HG02885 (cell line): ENCODE results near the gene CBY3.
"Not testable (repeated sequence)": the region's sequence is repeated elsewhere in the genome, so short reads cannot be mapped to it uniquely, and the experiment has no call there.

ENCODE experiments used
- ATAC-seq: cut with Tn5 transposase; IDR thresholded peaks from one replicate; pipeline ENCODE4 v1.9.1; 2021; ENCODE audit warnings: mild to moderate bottlenecking; ENCODE audit not compliant: unreplicated experiment, poor library complexity

The CBY3 gene

DNA sequence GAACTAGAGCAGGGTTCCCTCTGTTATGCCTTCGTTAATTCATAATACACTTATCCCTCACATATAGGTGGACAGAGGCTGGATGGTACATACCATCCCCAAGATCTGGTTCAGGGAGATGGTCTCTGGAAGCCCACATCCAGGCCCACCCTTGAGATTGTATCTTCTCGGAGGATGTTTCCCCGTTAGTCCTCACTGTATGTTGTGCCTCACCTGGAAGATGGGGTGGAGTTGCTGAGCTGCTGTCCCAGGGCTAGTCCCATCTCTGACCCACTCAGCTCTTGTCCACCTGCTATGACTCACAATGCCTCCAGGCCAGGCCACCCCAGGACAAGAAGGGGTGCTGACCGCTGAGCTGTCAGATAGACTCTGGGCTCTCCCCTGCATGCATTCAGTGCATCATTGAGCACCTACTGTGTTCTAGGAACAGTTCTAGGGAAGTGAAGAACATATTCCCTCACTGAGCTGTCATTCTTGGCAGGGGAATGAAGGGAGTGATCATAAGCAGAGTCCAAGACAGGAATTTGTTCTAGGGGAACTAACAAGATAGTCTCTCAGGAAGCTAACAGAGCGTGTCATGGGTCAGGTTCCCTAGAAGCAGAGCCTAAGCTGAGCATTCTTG lies at the start of gene CBY3:
Gene CBY3 (minus strand): TSS at position 255 of the 622 bp plus-strand sequence. CDS start 116 bp downstream, at position 139.
- no peak for ATAC-seq

DNA sequence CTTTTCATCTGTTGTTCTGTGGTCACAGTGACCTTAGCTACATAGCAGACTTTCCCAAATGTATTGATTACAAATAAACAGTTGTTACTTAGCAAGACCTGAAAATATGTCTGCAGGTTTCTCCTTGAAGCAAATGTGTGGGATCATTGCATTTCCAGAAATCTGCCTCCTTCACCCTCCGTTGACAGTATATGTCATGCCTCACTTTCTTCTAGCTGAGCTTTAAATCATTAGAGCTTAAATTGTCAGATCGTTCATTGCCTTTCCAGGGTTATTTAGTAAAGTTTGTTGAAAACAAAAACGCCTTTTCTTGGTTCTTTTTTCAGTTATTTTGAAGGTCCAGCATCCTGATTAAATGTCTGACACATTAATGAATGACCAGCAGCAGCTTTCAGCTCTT lies 49.5 kb upstream of the CBY3 start:
- ATAC-seq, result no peak

DNA sequence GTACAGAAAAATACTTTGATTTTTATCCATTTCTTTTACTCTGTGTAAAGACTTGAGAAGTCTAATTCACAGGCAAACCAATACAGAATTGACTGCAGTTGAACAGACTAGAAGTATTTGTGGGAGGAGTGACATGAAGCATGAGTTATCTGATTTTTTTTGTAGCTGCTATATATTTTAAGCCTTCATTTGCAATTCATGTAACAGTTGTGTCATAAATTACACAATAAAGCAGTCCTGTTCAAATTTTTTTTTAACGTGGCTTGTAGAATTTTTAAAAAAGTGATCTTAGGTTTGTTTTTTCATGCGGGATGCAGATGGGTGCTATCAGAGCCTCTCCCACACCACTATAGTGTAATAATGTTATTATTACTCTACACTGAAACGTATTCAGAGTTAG lies 48.9 kb upstream of the CBY3 start:
- ATAC-seq, result no peak

DNA sequence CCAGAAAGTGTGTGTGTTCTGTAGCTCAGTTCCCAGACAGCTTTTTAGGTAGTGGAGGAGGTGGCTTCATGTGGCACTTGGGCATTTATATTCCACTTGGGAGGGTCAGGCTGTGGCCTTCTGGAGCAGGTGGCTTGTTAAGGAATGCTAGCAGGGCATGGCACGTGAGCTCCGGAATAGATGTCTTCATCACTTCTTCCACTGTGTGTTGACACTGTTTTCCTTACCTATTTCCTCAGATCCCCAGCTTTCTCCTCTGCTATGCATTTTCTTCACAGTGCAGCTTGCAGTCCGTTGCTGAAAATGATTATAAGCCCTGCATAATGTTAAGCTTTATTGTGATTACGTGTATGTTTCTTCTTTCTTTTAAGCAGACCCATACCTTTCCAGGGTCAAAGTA lies 48.5 kb upstream of the CBY3 start:
- no peak for ATAC-seq

DNA sequence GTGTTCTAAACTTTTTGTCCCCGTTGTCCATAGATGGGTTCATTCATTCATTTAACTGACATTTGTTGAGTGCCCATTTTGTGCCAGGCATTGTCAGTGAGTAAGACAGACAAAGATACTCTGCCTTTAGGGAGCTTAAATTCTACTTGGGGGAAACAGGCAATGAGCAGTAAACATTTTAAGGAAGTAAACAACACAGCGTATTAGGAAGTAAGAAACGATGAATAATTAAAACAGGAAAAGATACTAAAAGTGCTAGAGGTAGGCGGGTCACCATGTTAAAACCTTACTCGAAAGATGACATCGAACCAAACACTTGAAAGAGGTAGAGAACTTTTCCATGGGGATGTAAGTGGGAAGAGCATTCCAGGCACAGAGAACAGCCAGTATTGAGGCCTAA lies 46.3 kb upstream of the CBY3 start:
- no peak for ATAC-seq

DNA sequence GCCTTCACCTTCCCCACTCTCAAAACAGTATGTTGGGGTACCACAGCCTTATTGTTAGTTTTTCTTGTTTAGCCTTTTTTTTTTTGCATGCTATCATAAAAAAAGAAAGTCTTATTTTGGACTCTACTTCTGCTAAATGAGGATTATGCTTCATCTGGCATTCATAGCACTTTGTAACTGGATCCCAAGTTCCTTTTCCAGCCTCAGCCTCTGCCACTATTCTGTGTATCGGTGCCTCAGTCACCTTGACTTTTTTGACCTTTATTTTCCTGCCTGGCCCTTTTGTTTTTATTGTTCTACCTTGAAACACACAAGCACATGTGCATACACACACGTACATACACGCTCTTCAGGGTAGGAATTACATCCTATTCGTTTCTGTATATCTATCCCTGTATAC lies 43.3 kb upstream of the CBY3 start:
- ATAC-seq, result no peak

DNA sequence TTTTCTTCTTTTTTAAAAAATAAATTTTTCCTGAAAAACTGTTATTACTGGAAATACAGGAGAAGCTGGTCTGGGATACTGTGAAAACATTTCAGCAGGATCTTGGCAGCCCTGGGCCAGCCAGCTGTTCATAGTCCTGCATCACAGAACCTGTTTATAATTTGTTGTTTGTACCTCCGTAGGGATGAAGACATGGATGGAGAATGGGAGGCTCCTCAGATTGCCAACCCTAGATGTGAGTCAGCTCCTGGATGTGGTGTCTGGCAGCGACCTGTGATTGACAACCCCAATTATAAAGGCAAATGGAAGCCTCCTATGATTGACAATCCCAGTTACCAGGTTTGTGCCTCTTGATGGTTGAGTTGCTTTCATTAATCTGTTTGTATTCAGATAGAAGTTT lies 39.4 kb upstream of the CBY3 start:
- ATAC-seq, result no peak

DNA sequence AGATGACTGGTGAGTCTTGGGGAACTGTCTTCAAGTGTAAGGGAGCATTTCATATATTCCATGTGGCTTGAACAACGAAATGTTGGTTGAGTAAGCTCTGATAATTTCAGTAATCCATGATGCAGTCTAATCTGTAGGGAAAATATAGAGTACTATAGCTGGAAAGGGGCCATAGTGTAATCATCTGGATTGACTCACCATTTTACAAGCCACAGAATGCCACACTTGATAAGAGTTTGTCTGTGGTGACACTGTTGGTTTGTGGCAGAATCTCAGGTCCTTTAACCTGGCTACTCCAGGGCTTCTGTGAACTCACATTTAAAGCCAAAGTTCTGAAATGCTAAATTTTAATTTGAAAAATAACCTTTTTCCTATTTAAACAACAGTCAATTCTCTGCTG lies 35.5 kb upstream of the CBY3 start:
- no peak for ATAC-seq

DNA sequence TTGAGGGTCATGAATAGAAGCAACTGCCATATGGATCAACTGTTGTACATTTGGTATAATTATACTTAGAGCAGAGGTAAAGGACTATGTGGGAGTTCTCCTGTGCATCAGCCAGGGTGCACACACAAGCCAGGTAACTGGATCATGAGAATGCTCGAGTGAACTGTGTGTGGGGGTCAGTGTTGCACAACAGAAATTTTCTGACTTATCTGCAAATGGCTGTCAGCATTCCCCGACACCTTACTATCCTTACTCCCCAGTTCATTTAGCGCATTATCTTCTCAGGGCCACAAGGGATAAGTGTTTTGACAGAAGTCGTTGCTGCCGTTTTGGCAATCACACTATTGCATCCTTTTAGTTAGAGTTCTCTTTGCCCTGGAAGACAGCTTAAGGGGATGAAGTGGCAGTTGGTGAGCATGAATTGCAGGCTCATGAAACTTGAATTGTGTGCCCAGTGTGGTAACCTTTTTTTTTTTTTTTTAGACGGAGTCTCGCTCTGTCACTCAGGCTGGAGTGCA lies 19.6 kb upstream of the CBY3 start:
- ATAC-seq, result no peak

DNA sequence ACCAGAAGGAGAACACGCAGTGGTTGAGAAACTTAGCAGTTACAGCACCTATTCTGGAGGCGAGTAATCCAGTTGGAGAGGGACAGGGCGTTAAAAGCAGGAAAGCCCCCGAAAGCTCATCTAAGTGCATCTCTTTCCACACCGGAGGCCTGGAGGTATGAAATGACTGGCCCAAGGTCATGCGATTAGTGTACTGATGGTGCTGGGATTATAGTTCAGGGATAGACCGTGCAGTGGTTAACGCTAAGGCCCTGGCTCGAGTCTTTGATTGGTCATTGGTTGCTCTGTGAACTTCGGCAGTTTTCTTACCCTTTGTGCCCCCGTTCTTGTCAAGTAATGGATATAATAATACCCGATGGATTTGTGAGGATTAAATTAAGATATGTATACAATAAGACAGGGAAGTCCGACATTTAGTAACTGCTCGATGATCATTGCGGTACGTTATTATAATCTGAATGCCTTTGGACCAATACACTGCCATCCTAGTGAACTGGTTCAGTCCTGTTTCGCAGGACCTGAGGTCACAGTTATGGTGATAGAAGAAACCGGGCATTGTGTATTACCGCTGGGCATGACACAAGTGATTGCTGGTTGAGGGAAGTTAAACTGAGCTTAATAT lies 18.9 kb upstream of the CBY3 start:
- ATAC-seq, result no peak

DNA sequence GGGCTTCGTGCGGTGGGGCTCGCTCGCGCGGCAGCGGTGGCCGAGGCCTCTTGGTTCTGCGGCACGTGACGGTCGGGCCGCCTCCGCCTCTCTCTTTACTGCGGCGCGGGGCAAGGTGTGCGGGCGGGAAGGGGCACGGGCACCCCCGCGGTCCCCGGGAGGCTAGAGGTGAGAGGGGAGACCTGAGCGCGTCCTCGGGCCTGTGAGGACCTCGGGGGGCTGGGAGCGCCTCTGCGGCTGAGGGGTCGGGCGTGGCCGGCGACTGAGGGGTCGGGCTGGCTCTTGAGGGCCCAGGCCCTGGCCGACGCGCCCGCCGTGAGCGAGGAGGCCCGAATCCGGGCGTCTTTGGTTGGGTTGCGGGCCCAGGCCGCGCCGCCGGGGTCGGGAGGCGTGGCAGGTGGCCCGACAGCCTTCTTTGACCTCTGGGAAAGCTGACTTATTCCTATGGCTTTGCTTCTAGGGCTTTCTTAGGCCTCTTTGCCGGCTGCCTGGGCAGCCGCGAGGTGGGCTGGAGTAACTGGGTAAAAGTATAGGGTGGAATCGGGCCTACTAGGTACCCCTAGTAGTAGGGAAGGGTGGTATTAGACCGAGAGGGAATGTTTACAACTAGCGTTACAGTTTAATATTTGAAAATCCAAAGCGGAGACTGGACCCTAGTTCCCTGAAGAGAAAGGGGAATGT lies 18.2 kb upstream of the CBY3 start, which contains the start of gene CANX:
Gene CANX (plus strand): TSS at position 33 of the 681 bp plus-strand sequence. CDS start 6,715 bp downstream, outside the sequence.
- ATAC-seq, result no peak

DNA sequence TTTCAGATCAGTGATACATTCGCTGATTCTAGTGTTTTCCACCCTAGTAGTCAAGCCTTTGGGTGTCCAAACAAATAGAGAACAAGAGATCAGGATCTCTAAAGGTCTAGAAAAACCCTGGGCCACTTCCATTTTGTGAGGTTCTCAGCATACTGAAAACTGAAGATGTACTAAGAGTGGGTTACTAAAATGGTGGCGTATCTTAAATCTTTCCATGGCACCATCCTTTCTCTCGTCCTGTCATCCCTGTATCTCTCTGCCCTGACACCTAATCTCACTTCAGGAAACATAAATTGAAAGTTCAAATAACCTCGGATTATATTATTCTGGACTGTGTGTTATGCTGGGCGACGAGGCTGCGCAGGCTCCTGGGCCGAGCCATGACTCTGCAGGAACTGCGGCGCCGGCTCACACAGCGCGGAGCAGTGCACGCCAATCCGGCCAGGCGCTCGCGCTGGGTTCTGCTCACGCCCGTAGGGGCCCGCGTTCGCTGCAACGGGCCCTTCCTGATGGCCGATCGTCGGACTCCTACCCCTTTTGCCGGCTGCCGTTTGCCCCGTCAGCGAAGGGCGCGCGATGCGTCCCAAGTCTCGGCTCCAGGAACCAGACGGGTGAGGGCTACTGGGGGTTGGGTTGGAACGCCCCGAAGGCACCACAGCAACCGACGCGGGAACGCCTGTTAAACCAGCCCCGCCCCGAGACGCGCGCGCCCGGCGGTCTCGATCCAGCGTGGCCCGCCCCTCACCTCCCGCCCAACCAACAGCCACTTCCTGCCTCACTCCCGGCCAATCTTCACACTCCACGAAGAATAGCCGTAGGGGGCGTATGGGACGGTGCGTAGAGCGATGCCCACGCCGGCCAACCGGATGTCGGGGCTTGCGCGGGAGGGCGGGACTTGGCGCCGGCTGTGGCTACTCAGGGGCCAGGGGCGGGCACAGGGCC lies 17.4 kb upstream of the CBY3 start:
- peak; percentile 90 for ATAC-seq

DNA sequence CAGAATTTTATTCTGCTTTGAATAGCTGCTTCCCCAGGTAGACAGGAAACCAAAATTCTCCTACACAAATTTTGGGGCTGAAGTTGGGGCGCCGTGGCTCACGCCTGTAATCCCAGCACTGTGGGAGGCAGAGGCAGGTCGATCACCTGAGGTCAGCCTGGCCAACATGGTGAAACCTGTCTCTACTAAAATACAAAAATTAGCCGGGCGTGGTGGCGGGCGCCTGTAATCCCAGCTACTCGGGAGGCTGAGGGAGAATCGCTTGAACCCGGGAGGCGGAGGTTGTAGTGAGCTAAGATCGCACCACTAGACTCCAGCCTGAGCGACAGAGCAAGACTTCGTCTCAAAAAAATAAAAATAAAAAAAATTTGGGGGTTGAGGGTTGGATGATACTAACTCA lies 16.7 kb upstream of the CBY3 start:
- not testable (repeated sequence) for ATAC-seq

DNA sequence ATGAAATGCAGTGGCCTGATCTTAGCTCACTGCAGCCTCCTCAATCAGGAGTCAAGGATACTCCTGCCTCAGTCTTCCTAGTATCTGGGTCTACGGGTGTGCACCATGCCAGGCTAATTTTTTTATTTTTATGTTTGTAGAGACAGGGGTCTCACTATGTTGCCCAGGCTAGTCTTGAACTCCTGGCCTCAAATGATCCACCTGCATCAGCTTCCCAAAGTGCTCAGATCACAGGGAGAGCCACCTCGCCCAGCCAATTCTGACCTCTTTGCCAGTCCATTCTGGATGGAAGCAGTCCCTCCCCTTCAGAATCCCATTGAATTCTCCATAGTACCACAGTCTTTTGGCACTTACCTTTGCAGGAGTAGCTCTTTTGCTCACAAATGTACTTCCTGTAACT lies 16.3 kb upstream of the CBY3 start:
- no peak for ATAC-seq

DNA sequence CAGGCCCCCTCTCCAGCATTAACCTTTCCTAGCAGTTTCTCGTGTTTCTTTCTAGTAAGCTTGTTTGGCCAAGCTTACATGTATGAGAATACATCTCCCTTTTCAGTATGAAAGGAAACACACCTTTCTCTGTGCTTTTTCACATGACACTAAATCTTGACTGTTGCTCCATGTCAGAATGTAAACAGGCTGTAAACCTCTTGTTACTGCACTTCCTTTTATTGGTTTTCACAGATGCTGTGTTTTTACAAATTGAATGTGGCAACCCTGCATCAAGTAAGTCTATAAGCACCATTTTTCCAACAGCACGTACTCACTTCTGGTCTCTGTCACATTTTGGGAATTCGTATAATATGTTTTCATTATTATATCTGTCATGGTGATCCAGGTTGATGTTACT lies 15.8 kb upstream of the CBY3 start:
- ATAC-seq, result no peak

DNA sequence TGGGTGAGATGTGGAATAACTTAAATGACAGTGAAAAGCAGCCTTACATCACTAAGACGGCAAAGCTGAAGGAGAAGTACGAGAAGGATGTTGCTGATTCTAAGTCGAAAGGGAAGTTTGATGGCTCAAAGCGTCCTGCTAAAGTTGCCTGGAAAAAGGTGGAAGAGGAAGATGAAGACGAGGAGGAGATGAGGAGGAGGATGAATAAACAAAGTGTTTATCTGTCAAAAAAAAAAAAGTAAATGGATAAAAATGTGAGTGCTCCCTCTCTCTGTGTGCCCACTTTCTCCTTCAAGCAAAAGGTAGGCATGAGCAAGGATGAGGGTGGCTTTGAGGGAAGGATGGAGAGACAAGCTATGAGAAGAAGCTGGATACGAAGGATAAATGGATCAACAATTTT lies 13.7 kb upstream of the CBY3 start:
- no peak for ATAC-seq

DNA sequence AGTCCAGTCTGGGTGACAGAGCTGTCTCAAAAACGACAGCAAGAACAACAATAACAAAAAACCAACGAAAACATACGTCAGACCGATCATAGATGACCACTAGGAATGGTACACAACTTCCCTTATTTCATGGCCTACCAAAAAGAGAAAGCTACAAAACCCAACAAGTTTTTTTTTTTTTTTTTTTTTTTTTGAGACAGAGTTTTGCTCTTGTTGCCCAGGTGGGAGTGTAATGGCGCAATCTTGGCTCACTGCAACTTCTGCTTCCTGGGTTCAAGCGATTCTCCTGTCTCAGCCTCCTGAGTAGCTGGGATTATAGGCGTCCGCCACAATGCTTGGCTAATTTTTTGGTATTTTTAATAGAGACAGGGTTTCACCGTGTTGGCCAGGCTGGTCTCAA lies 8.4 kb upstream of the CBY3 start:
- ATAC-seq, result not testable (repeated sequence)

DNA sequence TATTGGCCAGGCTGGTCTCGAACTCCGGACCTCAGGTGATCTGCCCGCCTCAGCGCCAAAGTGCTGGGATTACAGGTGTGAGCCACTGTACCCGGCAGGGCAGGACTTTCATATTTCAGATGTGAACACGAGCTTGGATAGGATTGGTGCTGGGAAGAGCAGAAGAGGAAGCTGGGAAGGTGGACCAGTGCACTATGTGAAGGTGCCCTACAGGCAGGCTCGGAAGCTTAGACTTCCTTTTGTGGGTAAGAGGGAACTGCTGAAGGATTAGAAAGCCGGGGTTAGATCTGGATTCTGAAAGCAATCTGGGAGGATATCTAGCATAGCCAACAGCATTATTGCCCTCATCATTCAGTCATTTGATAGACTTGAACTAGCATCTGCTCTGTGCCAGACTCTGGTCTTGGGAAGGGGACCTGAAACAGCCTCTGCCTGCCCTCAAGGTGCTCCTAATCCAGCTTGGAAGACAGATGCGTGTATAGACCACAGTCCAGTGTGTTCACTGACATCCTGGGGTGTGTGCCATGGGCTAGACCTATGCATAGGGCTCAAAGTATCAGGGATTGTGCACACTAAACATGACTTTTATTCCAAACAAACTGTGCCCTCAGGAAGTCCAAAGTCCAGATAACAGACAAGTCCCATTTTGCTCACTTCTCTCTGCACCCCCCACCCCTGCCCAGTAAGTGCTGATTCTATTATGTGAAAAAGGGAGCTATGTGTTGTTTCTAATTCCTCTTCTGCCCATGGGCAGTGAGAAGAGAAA lies 637 bp downstream of the CBY3 start:
- no peak for ATAC-seq

DNA sequence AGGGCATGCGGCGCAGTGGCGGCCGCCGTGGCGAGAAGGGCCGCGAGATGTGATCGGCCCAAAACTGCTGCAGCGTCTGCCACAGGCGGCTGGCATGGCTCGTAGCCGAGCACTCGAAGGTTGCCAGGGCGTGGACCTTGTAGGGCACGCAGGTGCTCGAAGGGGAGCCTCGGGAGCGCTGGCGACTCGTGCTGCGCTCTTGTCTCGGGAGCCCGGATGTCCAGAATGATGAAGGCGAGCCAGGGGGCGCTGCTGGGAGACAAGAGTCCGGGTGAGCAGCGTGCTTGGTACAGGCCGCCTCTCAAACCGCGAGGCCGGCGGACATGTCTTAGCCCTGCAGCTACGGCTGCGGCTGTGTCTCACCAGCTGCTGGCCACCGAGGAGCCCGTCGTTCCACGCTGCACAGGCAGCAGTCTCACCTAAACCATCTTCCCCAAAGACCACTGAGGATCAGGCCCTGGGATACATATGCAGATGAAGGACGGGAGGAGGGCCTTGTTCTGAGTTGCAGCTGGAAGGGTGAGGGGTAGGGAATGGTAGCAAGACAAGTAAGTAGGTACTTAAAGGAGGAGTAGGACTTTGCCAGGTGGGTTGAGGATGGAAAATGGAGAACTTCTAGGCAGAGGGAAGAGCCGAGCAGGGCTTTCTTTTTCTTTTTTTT lies 1.7 kb downstream of the CBY3 start:
- peak; percentile 44 for ATAC-seq
